NOMO-1 treated with DMSO at 0.1 percent for 48 hours (cell line): ENCODE data around the gene PXDN.

ENCODE experiments used
- DNase-seq: peaks from one replicate; lab custom pipeline; 2025; ENCODE audit not compliant: unreplicated experiment; lab: John Stamatoyannopoulos, UW

The PXDN gene

GRCh38 chr2:1754461-1755170, 10.3 kb upstream of the PXDN start:
- DNase-seq, result no peak

DNA sequence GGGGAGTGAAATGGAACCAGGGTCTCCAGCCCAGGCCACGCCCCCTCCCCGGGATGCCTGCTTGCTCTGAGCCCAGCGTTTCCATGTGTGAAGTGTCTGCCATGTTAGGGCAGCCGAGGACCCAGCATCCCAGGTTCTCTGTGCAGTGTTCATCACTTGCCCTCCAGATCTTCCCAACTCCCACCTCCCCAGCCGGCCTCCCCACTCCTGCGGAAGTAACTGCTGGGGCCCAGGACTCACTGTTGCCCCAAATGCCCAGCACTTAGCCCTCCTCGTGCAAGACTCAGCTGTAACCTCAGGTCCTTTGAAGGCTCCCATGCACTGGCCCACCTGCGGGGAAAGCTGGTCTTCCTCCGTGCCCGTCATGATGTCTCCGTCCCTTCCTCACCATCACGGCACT, 9.7 kb upstream of the PXDN start:
- DNase-seq, result no peak

DNA sequence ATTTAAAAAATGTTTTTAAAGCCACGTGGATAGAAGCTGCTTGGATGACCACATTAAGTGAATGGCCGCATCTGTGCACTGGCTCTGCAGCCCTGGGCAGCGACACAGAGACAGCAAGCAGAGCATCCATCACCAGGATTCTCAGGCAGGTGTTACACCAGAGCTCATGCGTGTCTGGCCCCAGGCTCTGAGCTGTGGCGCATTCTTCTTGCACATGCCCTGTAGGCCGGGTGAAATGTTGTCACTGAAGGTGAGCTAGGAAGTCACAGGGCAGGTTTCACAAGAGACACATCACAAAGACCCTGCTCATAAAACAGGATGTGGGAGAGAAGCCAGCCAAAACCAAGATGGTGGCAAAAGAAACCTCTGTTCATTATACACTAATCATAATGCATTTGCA, 8.4 kb upstream of the PXDN start:
- no peak for DNase-seq

DNA sequence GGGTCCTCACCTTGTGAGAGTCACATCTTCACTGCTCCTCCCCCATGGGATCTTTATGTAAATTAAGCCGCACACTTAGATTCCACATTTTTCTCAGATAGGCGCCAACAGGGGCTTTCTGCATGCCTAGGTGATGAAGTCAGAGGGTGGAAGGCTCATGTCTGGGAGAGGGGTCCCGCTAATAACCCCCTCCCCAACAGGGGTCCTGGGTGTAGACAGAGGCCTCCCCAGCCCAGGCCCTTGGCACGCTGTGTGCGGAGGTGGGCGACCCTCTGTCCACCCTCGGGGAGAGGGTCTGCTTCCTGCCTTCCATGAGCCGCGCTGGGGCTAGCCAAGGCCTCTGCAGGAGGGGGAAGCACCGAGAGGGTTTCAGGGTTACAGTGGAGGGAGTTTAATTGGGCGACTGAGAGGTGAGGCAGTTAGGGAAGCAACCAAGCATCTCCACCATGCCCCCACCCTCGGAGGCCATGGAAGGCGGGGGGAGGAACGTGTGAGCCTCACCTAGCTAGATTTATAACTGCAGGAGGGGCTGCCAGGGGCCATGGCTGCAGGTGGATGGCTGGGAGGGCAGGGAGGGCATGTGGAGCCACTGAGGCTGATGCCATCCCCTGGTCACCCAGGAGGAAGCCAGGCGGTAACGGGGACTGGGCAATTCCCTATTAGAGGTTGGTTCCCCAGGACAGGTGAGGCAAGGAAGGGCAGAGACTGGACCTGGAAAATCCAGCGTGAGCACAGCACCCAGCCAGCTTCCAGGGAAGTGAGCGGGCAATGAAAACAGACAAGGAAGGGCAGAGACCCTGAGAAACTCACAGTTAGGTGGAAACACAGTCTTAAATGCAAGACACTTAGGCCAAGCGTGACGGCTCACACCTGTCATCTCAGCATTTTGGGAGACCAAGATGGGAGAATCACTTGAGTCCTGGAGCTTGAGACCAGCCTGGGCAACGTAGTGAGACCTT, 7.7 kb upstream of the PXDN start:
- no peak for DNase-seq

DNA sequence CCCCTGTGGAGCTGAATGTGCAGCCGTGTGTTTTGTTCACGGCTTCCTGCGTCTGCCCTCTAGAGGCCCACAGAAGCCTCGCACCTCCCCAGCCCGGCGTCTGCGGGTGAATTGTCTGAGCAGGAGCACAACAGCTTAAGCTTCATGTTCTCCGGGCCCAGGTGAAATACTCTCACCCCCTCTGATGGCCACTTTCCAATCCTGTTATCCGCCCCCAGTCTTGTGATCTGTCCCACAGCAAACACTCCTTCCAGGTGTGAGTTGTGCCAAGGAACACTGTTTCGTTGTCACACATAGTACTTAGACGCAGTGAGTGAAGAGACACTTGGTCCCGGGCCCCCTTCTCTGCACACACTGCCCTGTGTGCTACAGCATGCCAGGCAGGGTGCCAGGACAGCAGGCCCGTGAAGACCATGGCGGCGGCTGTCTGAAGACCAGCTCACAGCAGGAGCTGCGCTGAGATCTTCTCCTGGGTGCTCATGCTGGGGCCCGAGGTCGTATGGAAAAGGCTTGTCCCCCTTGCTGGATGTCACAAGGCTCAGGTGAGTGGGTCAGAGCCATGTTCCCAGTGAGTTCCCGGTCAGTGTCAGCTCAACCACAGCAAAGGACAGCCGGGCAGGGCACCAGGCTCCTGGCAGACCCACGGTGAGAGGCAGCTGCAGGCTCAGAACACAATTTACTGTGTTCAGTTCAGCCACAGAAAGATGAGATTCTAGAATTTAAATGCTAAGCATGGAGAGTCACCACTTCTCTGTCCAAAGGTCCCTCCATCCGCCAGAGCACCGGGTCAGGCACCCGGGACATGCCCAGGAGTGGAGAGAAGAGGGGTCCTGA, 6.8 kb upstream of the PXDN start:
- no peak for DNase-seq

DNA sequence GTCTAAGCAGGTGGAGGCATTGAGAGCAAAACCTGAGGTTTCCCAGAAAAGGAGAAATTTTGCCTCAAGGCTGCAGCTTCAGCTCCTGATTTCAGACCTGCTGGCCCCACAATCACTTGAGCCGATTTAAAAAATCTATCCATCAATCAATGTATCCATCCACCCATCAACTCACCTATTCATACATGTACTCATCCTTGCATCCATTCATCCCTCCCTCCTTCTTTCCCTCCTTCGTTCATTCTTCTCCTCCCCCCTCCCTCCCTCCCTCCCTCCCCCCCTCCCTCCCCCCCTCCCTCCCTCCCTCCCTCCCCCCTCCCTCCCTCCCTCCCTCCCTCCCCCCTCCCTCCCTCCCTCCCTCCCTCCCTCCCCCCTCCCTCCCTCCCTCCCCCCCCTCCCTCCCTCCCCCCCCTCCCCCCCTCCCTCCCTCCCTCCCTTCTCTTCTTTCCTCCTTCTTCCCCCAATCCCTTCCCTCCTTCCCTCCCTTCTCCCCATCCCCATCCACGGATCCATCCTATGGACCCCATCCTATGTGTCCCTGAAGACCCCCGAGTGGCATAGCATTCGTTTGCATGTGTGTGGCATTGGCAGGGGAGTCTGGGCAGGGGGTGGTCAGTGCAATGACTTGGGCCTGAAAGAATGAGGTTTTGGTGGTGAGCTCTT, 6.1 kb upstream of the PXDN start:
- DNase-seq, result no peak

DNA sequence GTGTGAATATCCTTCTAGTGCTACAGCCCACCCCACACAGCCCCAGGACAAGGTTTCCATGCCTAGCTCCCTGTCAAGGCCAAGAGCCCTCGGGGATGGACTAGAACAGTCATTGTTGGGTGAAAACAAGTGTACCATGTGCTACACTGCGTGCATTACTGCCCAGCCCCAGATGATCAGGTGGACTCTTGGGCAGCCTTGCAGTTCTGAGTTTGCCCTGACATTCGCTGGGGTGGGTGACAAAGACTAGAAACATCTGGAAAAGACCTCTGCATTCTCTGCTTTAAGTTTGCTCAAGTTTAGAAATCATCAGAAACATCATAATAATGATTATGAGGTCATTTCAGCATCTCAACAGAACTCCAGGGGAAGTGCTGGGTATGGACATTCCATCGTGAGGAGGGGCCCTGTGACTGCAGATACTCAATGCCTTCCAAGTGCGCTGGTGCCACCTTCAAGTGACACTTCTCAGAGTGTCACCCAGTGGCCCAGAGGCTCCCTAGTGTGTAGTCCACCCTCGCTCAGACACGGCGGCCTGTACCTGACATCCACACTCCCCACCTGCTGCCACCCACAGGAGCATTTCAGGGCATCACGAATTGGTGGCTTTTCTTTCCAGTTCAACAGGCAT, 5.3 kb upstream of the PXDN start:
- DNase-seq, result no peak

DNA sequence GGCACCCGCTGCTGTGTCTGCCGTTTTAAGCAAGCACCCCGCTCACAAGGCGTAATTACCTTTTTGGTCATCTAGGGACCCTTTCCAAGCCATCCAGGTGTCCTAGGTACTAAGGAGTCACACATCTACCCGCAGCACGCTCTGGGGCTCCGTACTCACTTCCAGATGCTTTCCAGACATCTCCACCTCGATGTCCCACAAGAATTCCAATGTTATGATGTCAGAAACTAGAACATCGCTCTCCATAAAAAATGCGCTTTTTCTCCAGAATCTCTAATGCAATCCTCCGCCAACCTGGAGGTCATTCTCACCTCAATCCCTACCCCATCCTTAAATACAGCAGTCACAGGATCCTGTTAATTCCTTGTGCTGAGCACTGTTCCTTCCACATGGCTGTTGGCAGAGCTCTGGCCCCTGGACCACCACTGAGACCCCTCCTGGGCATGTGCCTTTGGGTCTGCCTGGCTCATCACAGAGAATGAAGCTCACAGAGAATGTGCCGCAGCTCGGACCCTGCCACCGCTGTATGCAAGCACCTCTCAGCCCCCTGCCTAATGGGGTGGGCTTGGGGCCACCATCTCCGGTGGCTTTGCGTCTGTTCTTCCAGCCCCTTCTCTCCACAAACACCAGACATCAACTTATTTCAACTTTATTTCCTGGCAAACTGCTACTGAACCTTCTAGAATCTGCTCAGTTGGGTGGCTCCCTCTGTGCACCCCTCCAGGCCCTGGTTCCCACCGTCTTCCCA, 4.6 kb upstream of the PXDN start:
- no peak for DNase-seq

GRCh38 chr2:1748176-1748740, 3.9 kb upstream of the PXDN start:
- no peak for DNase-seq

- DNase-seq, result no peak
Measured at GRCh38 chr2:1747065-1747941, 3.0 kb upstream of the PXDN start.

DNA sequence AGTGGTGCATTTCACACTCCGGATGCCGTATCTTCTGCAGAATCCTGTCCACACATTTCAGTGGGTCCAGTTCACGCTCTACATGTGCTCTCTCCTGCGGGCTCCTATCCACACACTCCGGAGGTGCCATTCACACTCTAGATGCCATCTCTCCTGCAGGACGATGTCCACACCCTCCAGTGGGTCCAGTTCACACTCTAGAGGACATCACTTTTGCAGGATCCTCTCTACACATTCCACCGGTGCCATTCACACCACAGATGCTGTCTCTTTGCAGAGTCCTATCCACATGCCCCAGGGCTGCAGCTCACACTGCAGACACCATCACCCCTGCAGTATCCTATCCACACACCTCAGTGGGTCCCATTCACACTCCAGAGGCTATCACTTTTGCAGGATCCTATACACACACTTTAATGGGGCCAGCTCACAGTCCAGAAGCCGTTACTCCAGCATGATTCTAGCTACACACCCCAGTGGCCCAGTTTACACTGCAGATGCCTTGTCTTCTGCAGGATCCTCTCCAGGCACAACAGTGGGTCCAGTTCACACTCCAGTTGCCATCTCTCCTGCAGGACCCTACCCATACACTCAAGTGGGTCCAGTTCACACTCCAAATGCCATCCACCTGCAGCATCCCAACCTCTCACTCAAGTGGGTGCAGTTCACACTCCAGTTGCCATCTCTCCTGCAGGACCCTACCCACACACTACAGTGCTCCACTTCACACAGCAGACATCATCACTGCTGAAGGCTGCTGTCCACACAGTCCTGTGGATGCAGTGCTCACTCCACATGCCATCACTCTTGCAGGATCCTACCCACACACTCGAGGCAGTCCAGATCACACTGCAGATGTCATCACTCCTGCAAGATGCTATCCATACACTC, 2.1 kb upstream of the PXDN start:
- DNase-seq, result no peak

DNA sequence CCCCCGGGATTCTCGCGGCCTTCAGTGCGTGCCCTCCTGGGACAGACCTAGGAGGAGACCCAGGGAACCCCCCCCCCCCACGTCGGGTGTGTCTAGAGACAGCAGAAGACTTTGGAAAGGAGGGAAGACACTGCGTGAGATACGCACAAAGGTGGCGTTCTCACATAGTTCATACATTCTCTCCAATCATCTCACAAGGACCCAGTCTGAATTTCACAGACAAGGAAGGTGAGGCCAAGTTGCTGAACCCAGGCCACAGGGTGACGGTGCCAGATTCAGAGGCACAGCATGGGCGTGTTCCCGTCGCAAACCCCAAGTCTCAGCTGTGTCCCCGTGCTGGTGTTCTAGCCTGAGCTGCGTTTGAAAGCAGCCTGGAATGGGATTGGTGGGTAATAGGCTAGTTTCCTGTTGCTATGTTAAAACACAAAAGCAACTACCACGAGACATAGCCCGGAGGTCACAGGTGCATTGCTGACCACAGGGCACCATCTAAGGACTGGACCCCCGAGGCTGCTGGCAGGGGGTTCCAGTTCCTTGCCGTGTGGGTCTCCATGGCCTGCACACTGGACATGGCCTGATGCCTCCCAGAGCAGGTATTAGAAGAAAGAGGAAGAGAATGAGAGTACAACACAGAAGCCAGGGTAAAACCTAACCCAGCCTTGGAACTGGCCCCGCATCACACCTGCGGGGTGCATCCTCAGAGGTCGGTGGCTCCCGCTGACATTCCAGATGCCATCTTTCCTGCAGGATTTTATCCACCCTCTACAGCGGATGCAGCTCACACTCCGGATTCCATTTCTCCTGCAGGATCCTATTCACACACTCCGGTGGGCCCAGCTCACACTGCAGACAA, 1.1 kb upstream of the PXDN start:
- DNase-seq, result no peak

- no peak for DNase-seq
Measured at GRCh38 chr2:1744151-1744445, 217 bp downstream of the PXDN start.

GRCh38 chr2:1743396-1744150, 742 bp downstream of the PXDN start:
- DNase-seq, result no peak

DNA sequence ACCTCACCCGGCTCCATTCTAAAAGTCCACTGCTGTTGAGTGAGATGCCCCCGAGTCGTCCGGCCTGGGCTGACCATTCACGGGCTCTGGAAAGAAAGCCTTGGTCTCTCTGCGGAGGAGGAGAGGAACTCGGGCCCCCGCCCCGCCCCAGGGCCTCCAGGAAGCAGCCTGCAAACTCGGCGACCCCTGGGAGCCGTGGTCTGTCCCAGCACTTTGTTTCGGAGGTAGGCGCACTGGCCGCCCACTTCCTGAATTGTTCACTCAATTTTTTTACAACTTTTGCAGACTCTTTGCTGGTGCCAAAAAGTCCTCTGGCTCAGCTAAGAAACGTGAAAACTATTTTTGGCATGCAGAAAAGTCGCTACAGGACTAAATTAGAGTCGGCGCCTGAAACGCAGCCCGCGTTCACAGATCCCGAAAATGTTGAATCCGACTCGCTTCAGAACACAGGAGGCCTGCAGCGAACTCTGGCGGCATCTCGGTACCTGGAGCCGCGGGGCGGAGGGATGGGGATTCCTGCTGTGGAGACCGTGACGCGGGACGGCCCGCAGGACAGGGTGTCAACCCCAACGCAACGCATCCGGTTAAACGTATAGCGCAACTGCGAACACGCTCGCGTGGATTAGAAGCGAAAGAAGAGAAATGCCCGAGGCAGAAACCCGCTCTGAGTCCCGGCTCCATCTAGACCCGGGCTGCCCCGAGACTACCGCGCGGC, 1.5 kb downstream of the PXDN start:
- no peak for DNase-seq
